Stimulated activated CD8-positive, alpha-beta memory T cell treated with anti-CD3 and anti-CD28 coated beads, Interleukin-12 subunit alpha, Interleukin-12 subunit beta, amount 100 ng/mL, for 24 hours (primary cell): ENCODE data around the gene MATR3.
"Not testable (repeated sequence)": the region's sequence is repeated elsewhere in the genome, so short reads cannot be mapped to it uniquely, and the experiment has no call there.

ENCODE experiments used
- DNase-seq: peaks from one replicate; pipeline ENCODE4 v3.0.0-alpha.2; 2020; ENCODE audit errors: extremely low read depth

MATR3 gene

DNA sequence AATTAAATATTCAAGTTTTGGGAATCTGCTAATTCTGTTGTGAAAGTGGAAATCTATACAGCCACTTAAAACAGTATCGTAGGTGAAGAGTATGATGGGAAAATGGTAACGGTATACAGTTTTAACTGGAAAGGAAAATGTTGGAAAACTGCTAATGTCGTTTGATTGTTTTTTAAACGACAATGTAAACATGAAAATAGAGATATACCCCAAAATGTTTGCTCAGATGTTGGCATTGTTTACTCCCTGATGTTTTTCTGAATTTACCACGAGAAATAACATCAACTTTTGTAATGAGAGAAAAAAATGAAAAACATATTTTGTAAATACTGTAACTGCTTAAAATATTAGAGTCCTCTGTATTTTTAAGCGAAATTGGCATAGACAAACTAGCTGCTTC is 2.7 kb downstream of the MATR3 start:
- no peak for DNase-seq

GRCh38 chr5:139296862-139297326 is 3.4 kb downstream of the MATR3 start:
- no peak for DNase-seq

- no peak for DNase-seq
Measured at GRCh38 chr5:139297439-139298133, 4.0 kb downstream of the MATR3 start.

DNA sequence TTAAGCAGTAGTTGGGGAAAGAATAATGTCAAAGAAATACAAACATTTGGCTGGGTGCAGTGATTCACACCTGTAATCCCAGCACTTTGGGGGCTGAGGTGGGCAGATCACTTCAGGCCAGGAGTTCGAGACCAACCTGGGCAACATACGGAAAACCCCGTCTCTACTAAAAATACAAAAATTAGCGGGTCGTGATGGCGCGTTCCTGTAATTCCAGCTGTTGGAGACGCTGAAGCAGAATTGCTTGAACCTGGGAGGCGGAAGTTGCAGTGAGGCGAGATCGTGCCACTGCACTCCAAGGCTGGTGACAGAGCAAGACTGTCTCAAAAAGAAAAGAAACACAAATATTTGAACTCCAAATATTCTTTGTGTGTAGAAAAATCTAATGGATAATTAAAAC is 4.7 kb downstream of the MATR3 start:
- DNase-seq = no peak

GRCh38 chr5:139299486-139299885 is 5.9 kb downstream of the MATR3 start:
- no peak for DNase-seq

DNA sequence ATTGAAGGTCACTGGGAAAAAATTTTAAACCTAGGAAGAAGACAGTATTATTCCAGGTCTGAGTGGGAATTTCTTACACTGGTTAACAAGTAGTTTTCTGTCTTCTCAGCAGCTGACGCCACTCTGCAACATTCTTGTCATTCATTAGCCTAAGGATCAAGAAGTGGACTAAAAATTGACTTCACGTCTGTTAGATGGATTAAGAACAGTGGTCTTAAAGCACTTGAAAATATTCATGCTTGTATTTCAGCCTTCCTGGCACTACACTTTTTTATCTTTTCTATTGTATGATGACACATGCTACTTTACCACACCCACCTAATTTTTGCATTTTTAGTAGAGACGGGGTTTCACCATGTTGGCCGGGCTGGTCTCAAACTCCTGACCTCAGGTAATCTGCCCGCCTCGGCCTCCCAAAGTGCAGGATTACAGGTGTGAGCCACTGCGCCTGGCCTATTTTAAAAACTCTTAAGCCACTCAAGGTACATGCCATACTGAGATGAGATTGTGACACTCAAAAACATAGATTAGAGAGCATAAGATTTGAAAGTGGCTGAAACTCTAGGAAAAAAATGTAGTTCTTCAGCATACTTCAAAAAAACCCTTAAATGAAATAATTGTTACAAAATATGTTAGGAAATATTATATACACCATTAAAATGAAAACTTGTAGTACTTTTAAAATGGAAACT is 8.4 kb downstream of the MATR3 start:
- DNase-seq = no peak

GRCh38 chr5:139304391-139305324 is 11.1 kb downstream of the MATR3 start:
- DNase-seq = no peak

DNA sequence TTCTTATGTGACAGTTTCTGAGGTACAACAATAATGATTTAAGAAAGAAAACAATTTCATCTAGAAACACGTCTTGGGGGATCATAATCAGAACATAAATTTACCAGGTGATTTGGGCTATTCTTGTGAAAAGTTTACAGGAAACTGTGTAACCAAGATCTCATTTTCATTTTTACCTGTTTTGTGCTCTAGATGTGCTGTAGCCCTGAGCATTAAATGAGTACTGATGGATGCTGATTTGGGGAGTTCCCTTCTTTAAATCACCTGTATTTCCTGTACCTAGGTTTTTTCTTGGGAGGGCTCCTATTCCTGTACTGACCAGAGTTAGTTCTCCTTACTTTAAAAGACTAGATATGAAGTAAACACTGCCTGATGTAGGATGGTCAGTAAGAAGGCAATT is 12.7 kb downstream of the MATR3 start:
- no peak for DNase-seq

DNA sequence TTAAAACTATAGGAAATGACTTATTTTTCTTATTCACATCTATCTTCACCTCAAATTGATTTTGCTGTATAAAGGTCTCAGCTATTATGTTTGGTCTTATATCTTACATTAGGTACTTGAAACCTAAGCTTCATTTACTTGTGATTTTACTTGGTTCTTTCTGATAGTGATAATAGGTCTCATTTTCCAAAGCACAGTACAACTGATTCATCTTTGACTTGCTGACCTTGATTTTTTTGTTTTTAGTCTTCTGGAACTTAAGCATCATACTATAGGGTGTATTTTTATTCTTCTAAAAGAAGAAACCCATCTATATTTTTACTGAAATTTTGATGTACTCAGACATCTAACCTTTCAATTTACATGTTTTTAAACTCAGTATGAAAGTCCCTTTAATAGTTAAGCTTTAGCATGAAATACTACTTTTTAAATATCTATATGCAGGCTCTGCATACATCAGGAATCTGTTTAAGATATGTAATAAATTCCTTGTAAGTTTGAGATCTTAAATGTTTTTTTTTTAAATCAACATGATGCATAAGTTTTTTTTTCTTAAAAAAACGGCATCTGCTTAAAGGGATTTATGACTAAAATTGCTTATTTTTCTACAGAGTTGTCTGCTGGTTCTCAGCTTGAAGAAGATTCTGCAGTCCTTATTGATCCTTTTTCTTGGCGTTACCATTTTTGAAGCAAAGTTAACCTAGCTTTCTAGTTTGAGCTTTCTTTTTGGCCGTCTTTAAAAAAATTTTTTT is 13.3 kb downstream of the MATR3 start:
- DNase-seq = no peak

GRCh38 chr5:139308797-139309196 is 15.3 kb downstream of the MATR3 start:
- no peak for DNase-seq

DNA sequence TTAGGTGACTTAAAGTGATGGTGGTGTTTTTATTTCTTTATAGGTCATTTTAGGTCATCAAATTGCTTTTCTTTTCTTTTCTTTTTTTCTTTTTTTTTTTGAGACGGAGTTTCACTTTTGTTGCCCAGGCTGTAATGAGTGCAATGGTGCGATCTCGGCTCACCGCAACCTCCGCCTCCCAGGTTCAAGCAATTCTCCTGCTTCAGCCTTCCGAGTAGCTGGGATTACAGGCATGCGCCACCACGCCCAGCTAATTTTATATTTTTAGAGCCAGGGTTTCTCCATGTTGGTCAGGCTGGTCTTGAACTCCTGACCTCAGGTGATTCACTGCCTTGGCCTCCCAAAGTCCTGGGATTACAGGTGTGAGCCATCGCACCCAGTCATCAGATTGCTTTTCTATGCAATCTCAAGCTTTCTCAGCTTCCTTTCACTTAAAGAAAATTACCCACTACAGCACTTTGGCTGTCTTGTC is 17.2 kb downstream of the MATR3 start:
- DNase-seq = not testable (repeated sequence)

- DNase-seq = no peak
Measured at GRCh38 chr5:139312075-139312474, 18.5 kb downstream of the MATR3 start.

DNA sequence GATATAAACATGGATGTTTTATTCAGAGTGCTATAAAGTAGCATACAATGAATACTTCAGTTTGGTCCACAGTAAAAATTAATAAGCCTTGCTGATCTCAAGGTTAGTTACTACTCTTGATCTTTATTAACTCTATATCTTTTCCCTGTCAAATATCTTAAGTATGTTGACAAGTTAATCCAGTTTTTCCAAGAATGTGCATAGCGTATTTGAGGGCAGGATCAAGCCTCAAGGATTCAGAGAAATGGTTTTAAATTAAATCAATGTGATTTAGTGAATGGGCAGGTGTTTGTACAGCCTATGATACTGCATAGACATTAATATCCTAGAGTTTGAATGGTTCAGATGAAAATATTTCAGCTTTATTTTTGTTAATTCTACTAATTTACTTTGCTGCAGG is 20.7 kb downstream of the MATR3 start:
- DNase-seq = no peak

DNA sequence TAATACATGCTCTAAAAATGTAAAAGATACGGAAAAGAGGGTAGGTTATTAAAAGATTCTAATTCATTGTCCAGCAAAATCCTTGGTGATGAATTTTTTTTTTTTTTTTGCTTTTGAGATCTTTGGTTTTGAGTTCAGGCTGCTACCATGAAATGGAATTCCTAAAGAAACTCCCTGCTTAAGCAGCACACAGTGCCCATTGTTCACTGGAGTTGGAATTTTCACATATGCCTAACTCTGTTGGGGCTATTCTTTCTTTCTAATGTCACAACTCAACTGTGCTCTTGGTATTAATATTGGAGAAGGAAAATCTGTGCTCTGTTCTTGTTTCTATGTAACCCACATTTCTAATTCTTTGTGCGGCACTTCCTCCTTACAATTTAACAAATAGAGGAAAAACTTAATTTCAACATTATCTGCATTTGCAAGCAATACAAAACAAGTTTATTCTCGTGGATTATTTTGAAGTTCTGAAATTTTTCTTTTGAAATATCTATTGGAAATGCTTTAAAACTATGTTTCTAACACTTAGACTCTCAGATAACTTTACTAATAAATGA is 21.6 kb downstream of the MATR3 start:
- DNase-seq = no peak

GRCh38 chr5:139335811-139336210 is 42.3 kb downstream of the MATR3 start:
- DNase-seq = no peak

DNA sequence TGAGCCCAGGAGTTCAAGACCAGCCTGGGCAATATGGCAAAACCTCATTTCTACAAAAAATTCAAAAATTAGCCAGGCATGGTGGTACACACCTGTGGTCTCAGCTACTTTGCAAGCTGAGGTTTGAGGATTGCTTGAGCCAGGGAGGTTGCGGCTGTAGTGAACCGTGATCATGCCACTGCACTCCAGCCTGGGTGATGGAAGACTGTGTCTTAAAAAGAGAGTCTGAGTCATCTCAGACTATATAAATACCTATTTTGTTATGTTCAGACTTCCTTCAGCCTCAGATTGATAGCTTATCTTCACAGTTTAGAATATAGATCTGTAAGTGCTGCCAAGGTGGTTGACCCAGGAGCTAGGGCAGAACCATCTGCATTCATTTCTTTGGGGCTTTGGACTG is 46.5 kb downstream of the MATR3 start:
- no peak for DNase-seq

- DNase-seq = no peak
Measured at GRCh38 chr5:139341187-139341688, 47.7 kb downstream of the MATR3 start.

GRCh38 chr5:139341689-139342422 is 48.3 kb downstream of the MATR3 start, which contains the start of gene PAIP2:
Gene PAIP2, plus strand, starts transcription at chr5:139341854. Its CDS starts 21,931 bp downstream, at chr5:139363785.
- peak; percentile 95 for DNase-seq

DNA sequence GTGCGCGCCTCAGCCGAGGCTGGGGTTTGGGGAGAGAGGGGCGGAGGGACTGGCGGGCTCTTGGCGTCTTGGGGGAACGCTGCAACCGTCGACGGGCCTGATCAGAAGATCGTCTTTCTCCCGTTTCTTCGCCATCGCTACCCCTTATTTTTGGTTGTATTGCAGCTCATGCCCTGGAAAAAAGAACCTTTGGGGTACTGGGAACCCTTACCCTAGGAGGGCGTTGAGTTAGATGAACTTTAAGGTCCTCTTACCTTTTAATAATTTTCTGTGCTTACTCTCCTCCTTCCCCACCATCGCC is 48.8 kb downstream of the MATR3 start:
- peak; percentile 46 for DNase-seq

DNA sequence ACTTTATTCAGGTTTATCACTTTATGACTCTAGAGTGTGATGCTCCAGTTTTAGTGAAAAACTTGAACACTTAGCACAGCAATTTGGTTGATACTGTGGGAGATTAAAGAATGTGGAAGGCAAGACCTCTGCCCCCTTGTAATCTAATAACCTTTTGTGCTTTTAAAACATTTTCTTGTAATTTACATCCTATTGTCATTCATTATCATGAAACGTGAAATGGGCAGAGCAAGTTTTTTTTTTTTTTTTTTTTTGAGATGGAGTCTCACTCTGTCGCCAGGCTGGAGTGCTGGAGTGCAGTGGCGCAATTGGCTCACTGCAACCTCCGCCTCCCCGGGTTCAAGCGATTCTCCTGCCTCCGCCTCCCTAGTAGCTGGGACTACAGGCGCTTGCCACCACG is 49.9 kb downstream of the MATR3 start:
- no peak for DNase-seq
